Measurements from ENCODE around the gene PAK4.

Gene PAK4

DNA sequence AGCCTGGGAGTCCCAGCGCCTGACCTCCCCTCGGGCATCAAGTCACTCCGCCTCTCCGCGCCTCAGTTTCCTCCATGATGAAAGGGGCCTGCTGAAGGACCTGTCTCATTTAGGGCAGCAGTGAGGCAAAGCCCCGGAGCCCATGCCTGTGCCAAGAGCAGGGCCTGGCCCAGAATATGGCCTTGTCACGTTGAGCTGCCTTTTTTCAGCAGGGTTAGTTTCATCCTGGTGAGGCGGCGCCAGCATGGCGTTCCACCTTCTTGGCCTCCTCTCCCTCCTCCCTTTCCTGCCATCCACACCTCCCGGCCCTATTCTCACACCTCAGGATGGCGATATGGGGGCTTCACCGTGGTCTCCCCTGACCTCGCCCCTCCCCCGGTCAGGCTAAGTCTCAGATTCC is 30.2 kb downstream of the PAK4 start:
- no peak overlapping the region for H3K4me2 ChIP-seq (ENCODE audit: low read depth, low read length, poor library complexity, severe bottlenecking)
- H3K9me2 ChIP-seq (replicated peaks; ENCODE audit: insufficient read depth, low read length), result no peaks in the 10 kb centered on the region
- no peaks in the 10 kb centered on the region for H3K36me3 ChIP-seq (ENCODE audit: low read length)
- no peak overlapping the region for H2AFZ ChIP-seq (ENCODE audit: low read depth, low read length, severe bottlenecking)
- H4K20me1 ChIP-seq (ENCODE audit: low read depth, low read length), result no peaks in the 10 kb centered on the region
- no peak overlapping the region for H3K4me3 ChIP-seq (ENCODE audit: insufficient read depth, low read length, poor library complexity, severe bottlenecking)
- TF ChIP-seq EZH2phosphoT487 (conservative IDR thresholded peaks at IDR 0.05; ENCODE audit: low read length), result no peak
- no peak for TF ChIP-seq CTCF (IDR thresholded peaks at IDR 0.05; ENCODE audit: insufficient read depth, low read length, poor library complexity, severe bottlenecking)
- H3K27me3 ChIP-seq (ENCODE audit: low read length), result no peaks in the 10 kb centered on the region
- H3F3A ChIP-seq (ENCODE audit: insufficient read depth), result no peaks in the 10 kb centered on the region
- H3K27ac ChIP-seq (ENCODE audit: low read depth, low read length), result no peak overlapping the region
- no peaks in the 10 kb centered on the region for H3K9me3 ChIP-seq (ENCODE audit: insufficient read depth, low read length)
- H3K9ac ChIP-seq (ENCODE audit: low read length), result no peak overlapping the region
- H3K79me2 ChIP-seq (ENCODE audit: insufficient read depth, low read length), result no peaks in the 10 kb centered on the region

DNA sequence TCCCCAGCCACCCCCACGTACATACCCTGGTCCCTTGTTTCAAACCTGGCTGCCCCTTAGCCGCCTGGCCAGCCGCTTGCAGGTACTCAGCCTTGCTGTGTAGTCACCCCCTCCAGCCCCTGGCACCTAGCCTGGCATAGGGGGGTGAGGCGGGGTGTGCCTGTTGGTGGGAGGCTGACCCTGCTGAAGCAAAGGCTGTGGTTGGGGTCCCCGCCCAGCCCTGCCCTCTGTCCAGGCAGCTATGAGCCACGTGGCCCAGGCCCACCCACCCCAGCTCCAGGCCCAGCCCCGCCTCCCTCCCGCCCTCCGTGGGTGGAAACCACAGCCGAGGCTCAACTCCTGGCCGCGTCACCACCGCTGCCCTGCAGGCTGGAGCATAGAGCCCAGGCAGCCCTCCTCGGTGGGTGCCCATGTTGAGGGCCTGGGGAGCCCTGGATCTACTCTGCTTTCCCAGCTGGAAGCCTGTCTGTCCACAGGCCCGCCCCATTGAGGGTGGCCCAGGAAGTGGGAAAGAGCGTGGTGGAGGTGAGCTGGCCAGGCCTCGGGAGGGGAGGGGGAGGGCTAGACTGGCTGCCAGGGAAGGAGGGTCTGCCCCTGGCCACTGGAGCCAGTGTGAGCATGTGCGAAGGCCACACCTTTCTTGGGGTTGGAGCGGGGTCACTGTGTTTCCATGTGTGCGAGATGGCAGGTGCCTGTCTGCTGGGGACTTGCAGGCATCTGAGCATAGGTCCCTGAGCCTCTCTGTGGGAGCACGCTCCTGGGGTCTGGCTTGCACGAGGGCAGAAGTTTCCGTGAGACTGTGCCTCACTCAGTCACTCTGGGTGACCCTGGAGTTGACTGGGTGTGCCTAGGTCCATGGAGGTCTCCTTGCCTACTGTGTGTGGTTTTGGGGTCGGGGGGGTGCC is 31.0 kb downstream of the PAK4 start:
- Histone ChIP-seq H3K4me2 (ENCODE audit: low read depth, low read length, poor library complexity, severe bottlenecking) (no peak overlapping the region), H3K79me2 (ENCODE audit: insufficient read depth, low read length) (no peaks in the 10 kb centered on the region), H3K9ac (ENCODE audit: low read length) (no peak overlapping the region), H4K20me1 (ENCODE audit: low read depth, low read length) (no peaks in the 10 kb centered on the region), H2AFZ (ENCODE audit: low read depth, low read length, severe bottlenecking) (no peak overlapping the region), H3K4me3 (ENCODE audit: insufficient read depth, low read length, poor library complexity, severe bottlenecking) (no peak overlapping the region), H3K36me3 (ENCODE audit: low read length) (no peaks in the 10 kb centered on the region), H3K9me2 (replicated peaks; ENCODE audit: insufficient read depth, low read length) (no peaks in the 10 kb centered on the region), H3K27ac (ENCODE audit: low read depth, low read length) (no peak overlapping the region), H3K27me3 (ENCODE audit: low read length) (no peaks in the 10 kb centered on the region), H3F3A (ENCODE audit: insufficient read depth) (no peaks in the 10 kb centered on the region), H3K9me3 (ENCODE audit: insufficient read depth, low read length) (no peaks in the 10 kb centered on the region)
- TF ChIP-seq EZH2phosphoT487 (conservative IDR thresholded peaks at IDR 0.05; ENCODE audit: low read length), result no peak

- Histone ChIP-seq H3F3A (ENCODE audit: insufficient read depth) (no peaks in the 10 kb centered on the region), H3K27me3 (ENCODE audit: low read length) (no peaks in the 10 kb centered on the region), H3K4me2 (ENCODE audit: low read depth, low read length, poor library complexity, severe bottlenecking) (no peak overlapping the region), H2AFZ (ENCODE audit: low read depth, low read length, severe bottlenecking) (no peak overlapping the region), H3K4me3 (ENCODE audit: insufficient read depth, low read length, poor library complexity, severe bottlenecking) (no peak overlapping the region), H3K9me2 (replicated peaks; ENCODE audit: insufficient read depth, low read length) (no peaks in the 10 kb centered on the region), H3K36me3 (ENCODE audit: low read length) (no peaks in the 10 kb centered on the region), H3K9ac (ENCODE audit: low read length) (no peak overlapping the region), H3K9me3 (ENCODE audit: insufficient read depth, low read length) (no peaks in the 10 kb centered on the region), H3K79me2 (ENCODE audit: insufficient read depth, low read length) (no peaks in the 10 kb centered on the region), H3K27ac (ENCODE audit: low read depth, low read length) (no peak overlapping the region), H4K20me1 (ENCODE audit: low read depth, low read length) (no peaks in the 10 kb centered on the region)
- TF ChIP-seq CTCF (IDR thresholded peaks at IDR 0.05; ENCODE audit: insufficient read depth, low read length, poor library complexity, severe bottlenecking) (no peak), EZH2phosphoT487 (conservative IDR thresholded peaks at IDR 0.05; ENCODE audit: low read length) (no peak)
These were observed 31.9 kb downstream of the PAK4 start for GRCh38 chr19:39157275-39157996.

GRCh38 chr19:39157997-39158389 is 32.4 kb downstream of the PAK4 start:
- Histone ChIP-seq H3K79me2 (ENCODE audit: insufficient read depth, low read length) (no peaks in the 10 kb centered on the region), H4K20me1 (ENCODE audit: low read depth, low read length) (no peaks in the 10 kb centered on the region), H3K9ac (ENCODE audit: low read length) (no peak overlapping the region)

More at GRCh38 chr19:39157997-39158389, 32.4 kb downstream of the PAK4 start:
- TF ChIP-seq EZH2phosphoT487 (conservative IDR thresholded peaks at IDR 0.05; ENCODE audit: low read length) (no peak), CTCF (IDR thresholded peaks at IDR 0.05; ENCODE audit: insufficient read depth, low read length, poor library complexity, severe bottlenecking) (no peak)
- Histone ChIP-seq H2AFZ (ENCODE audit: low read depth, low read length, severe bottlenecking) (no peak overlapping the region), H3K27ac (ENCODE audit: low read depth, low read length) (no peak overlapping the region), H3K27me3 (ENCODE audit: low read length) (no peaks in the 10 kb centered on the region), H3K9me3 (ENCODE audit: insufficient read depth, low read length) (no peaks in the 10 kb centered on the region), H3F3A (ENCODE audit: insufficient read depth) (no peaks in the 10 kb centered on the region), H3K4me3 (ENCODE audit: insufficient read depth, low read length, poor library complexity, severe bottlenecking) (no peak overlapping the region), H3K36me3 (ENCODE audit: low read length) (no peaks in the 10 kb centered on the region), H3K9me2 (replicated peaks; ENCODE audit: insufficient read depth, low read length) (no peaks in the 10 kb centered on the region), H3K4me2 (ENCODE audit: low read depth, low read length, poor library complexity, severe bottlenecking) (no peak overlapping the region)

Data from SU-DHL-6 (cell line).